GM23338 (cell line): ENCODE data around the gene GBF1. TPM values are rescaled to one million over a fixed set of nuclear protein-coding genes. Genes with fewer than 3 reads are reported as not detected.
A peak's percentile ranks its signal among the peaks of the same experiment; 100 is the strongest.

Experiments
- ATAC-seq: fragments of 200-7000 bp; cut with Tn5 transposase; 3 replicates; pipeline ENCODE4 v1.9.1; 2020
- DNase-seq: peaks from one replicate; pipeline ENCODE4 v3.0.0-alpha.2; 2015; ENCODE audit warnings: low spot score
- H2AFZ ChIP-seq: fragments of 200-600 bp; sonication (generic); 2 replicates; pipeline ENCODE4 v1.8.0; 2016; ENCODE audit warnings: antibody characterized with exemption, mild to moderate bottlenecking, moderate library complexity
- H3F3A ChIP-seq: fragments of 200-600 bp; sonication (generic); replicated peaks from 2 replicates; pipeline ENCODE4 v1.8.0; 2017; ENCODE audit warnings: antibody characterized with exemption, mixed run types, low read depth
- H3K27ac ChIP-seq: fragments of 200-600 bp; sonication (generic); 2 replicates; pipeline ENCODE4 v1.6.1; 2016; ENCODE audit warnings: low read depth
- H3K27me3 ChIP-seq: fragments of 200-600 bp; sonication (generic); 2 replicates; pipeline ENCODE4 v1.8.0; 2016; ENCODE audit warnings: mild to moderate bottlenecking, mixed run types, moderate library complexity; ENCODE audit not compliant: insufficient read depth
- H3K36me3 ChIP-seq: fragments of 200-600 bp; sonication (generic); 2 replicates; pipeline ENCODE4 v1.8.0; 2016; ENCODE audit warnings: mild to moderate bottlenecking; ENCODE audit not compliant: insufficient read depth
- H3K4me1 ChIP-seq: fragments of 200-600 bp; sonication (generic); 2 replicates; pipeline ENCODE4 v1.8.0; 2016; ENCODE audit warnings: mild to moderate bottlenecking, moderate library complexity; ENCODE audit not compliant: insufficient read depth
- H3K4me2 ChIP-seq: fragments of 200-600 bp; sonication (generic); 2 replicates; pipeline ENCODE4 v1.7.1; 2017; ENCODE audit warnings: mixed run types
- H3K4me3 ChIP-seq: fragments of 200-600 bp; sonication (generic); 2 replicates; pipeline ENCODE4 v1.6.1; 2016; ENCODE audit warnings: mixed run types
- H3K79me2 ChIP-seq: fragments of 200-600 bp; sonication (generic); replicated peaks from 2 replicates; pipeline ENCODE4 v1.8.0; 2017; ENCODE audit warnings: mild to moderate bottlenecking; ENCODE audit not compliant: insufficient read depth
- H3K9me2 ChIP-seq: fragments of 200-600 bp; sonication (generic); 2 replicates; pipeline ENCODE4 v1.8.0; 2017; ENCODE audit not compliant: insufficient read depth
- H4K20me1 ChIP-seq: fragments of 200-600 bp; sonication (generic); replicated peaks from 2 replicates; pipeline ENCODE4 v1.8.0; 2017; ENCODE audit warnings: mild to moderate bottlenecking; ENCODE audit not compliant: insufficient read depth
- H3K27ac Mint-ChIP-seq: 2 replicates; pipeline ENCODE4 v1.8.0; 2020; ENCODE audit warnings: inconsistent platforms, mild to moderate bottlenecking, moderate library complexity, mixed read lengths
- H3K27me3 Mint-ChIP-seq: 3 replicates; pipeline ENCODE4 v1.8.0; 2022; ENCODE audit warnings: low read depth, mild to moderate bottlenecking, moderate library complexity, mixed read lengths, inconsistent platforms; ENCODE audit not compliant: insufficient read depth, poor library complexity
- H3K36me3 Mint-ChIP-seq: 3 replicates; pipeline ENCODE4 v1.8.0; 2021; ENCODE audit warnings: low read depth, mild to moderate bottlenecking, inconsistent platforms, moderate library complexity, mixed read lengths
- H3K4me1 Mint-ChIP-seq: 3 replicates; pipeline ENCODE4 v1.8.0; 2020; ENCODE audit warnings: mild to moderate bottlenecking, inconsistent platforms, mixed read lengths
- H3K4me3 Mint-ChIP-seq: 3 replicates; pipeline ENCODE4 v1.8.0; 2021; ENCODE audit warnings: moderate library complexity, mild to moderate bottlenecking, inconsistent platforms, mixed read lengths
- H3K9me3 Mint-ChIP-seq: 3 replicates; pipeline ENCODE4 v1.8.0; 2020; ENCODE audit warnings: moderate library complexity, mild to moderate bottlenecking, inconsistent platforms, mixed read lengths
- EZH2 ChIP-seq: fragments of 200-600 bp; sonication (generic); IDR thresholded peaks from one replicate; pipeline ENCODE4 v1.8.0; 2017; ENCODE audit warnings: antibody characterized with exemption, mild to moderate bottlenecking, low read depth; ENCODE audit not compliant: unreplicated experiment
- polyA plus RNA-seq: library from polyadenylated mRNA; unstranded; fragments of >200 nt; fragmentation: Nextera tagmentation; extraction: Ambion mirVana; gene quantifications from 2 replicates; pipeline ENCODE4 v1.2.1, GENCODE V29; 2016
- total RNA-seq: library from RNA; depleted of rRNA; stranded (reverse); fragments of >200 nt; shearing (Covaris generic); gene quantifications from 2 replicates; pipeline ENCODE4 v1.2.3, GENCODE V29; 2014
- TF ChIP-seq, protein P1 (sequence below): fragments of 250-450 bp; sonication (Bioruptor Pico); IDR thresholded peaks from 2 replicates; pipeline ENCODE4 v1.5.0; 2020; ENCODE audit warnings: mild to moderate bottlenecking, moderate library complexity
- TF ChIP-seq, protein P2 (sequence below): IDR thresholded peaks from 2 replicates; pipeline ENCODE4 v1.6.1; 2016; ENCODE audit warnings: antibody characterized with exemption
- TF ChIP-seq, protein P3 (sequence below), 2 experiments: fragments of 200-600 bp in 1 of 2; sonication (generic) in 1 of 2; conservative IDR thresholded peaks; 2 replicates each; pipeline versions ENCODE4 v1.5.1 to v1.6.1; 2016 to 2017; ENCODE audit warnings: antibody characterized with exemption in 2 of 2, low read depth in 2 of 2, mild to moderate bottlenecking in 2 of 2, moderate library complexity in 1 of 2

The GBF1 gene
- total and polyA plus RNA-seq, 2 experiments from 2014 or later, result 6.5 to 27.2 TPM

DNA sequence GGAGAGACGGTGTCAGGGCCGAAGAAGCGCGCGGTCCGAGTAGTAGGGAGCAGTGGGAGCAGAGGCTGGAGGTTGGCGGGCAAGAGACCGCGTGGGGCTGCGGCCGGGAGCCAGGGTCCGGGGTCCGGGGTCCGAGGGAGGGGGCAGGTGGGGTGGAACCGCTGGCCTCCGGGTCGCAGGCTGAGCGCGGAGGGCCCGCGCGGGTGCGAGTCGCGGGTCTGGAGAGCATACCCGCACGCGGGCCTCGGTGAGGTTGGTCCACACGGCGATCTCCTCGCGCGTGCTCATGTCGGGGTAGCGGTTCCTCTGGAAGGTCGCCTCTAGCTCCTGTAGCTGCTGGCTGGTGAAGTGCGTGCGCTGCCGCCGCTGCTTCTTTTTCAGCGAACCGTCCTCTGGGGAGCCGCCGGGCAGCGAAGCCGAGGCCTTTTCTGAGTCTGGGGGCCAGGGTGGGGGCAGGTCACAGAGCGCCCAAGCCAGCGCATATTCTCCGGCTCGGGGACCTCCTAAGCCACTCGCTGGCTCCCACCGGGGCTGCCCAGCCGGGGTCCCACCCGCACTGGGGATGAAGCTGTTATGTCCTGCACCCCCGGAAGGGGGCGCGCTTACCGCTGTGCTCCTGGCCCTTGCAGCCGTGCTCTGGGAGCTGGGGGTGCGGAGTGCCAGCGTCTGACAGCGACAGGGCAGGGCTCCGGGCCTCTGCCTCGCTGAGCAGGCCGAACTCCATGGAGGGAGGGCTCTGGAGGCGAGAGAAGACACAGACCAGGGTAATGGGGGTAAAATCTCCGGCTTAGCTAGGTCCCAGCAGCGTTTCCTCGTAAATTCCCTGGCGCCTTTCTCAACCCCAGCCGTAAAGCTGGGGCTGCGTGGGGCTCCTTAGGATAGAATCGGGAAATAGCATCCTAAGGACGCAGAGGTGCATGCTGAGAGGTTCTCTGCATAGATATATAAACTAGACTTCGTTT lies 13.7 kb upstream of the GBF1 start:
- peak overlapping the region; percentile 90 for H3K4me2 ChIP-seq
- no peaks in the 10 kb centered on the region for H3K9me2 ChIP-seq
- Mint-ChIP-seq H3K4me1 (peaks cover 8% of the 10 kb centered on the region; the same call in 2 of the 3 replicates), H3K9me3 (peaks cover 2% of the 10 kb centered on the region; the same call in 1 of the 3 replicates), H3K4me3 (peak overlapping the region; percentile 70), H3K36me3 (no peaks in the 10 kb centered on the region), H3K27me3 (peaks cover 91% of the 10 kb centered on the region), H3K27ac (no peak overlapping the region)
- no peaks in the 10 kb centered on the region for H3K79me2 ChIP-seq
- 0 out of 2 replicates have a peak, but pooled peaks cover 7% of the 10 kb centered on the region for H4K20me1 ChIP-seq
- H3K4me3 ChIP-seq, result peak overlapping the region; percentile 72
- peaks cover 98% of the 10 kb centered on the region for H3K27me3 ChIP-seq
- peaks cover 1% of the 10 kb centered on the region for H3F3A ChIP-seq
- DNase-seq (peak; percentile 85), ATAC-seq (peak; percentile 67)
- peak overlapping the region; percentile 95 for H2AFZ ChIP-seq
- H3K4me1 ChIP-seq, result peaks cover 4% of the 10 kb centered on the region; the same call in 1 of the 2 replicates
- H3K36me3 ChIP-seq, result no peaks in the 10 kb centered on the region
- H3K27ac ChIP-seq, result no peak overlapping the region
- TF ChIP-seq, protein P1, sequence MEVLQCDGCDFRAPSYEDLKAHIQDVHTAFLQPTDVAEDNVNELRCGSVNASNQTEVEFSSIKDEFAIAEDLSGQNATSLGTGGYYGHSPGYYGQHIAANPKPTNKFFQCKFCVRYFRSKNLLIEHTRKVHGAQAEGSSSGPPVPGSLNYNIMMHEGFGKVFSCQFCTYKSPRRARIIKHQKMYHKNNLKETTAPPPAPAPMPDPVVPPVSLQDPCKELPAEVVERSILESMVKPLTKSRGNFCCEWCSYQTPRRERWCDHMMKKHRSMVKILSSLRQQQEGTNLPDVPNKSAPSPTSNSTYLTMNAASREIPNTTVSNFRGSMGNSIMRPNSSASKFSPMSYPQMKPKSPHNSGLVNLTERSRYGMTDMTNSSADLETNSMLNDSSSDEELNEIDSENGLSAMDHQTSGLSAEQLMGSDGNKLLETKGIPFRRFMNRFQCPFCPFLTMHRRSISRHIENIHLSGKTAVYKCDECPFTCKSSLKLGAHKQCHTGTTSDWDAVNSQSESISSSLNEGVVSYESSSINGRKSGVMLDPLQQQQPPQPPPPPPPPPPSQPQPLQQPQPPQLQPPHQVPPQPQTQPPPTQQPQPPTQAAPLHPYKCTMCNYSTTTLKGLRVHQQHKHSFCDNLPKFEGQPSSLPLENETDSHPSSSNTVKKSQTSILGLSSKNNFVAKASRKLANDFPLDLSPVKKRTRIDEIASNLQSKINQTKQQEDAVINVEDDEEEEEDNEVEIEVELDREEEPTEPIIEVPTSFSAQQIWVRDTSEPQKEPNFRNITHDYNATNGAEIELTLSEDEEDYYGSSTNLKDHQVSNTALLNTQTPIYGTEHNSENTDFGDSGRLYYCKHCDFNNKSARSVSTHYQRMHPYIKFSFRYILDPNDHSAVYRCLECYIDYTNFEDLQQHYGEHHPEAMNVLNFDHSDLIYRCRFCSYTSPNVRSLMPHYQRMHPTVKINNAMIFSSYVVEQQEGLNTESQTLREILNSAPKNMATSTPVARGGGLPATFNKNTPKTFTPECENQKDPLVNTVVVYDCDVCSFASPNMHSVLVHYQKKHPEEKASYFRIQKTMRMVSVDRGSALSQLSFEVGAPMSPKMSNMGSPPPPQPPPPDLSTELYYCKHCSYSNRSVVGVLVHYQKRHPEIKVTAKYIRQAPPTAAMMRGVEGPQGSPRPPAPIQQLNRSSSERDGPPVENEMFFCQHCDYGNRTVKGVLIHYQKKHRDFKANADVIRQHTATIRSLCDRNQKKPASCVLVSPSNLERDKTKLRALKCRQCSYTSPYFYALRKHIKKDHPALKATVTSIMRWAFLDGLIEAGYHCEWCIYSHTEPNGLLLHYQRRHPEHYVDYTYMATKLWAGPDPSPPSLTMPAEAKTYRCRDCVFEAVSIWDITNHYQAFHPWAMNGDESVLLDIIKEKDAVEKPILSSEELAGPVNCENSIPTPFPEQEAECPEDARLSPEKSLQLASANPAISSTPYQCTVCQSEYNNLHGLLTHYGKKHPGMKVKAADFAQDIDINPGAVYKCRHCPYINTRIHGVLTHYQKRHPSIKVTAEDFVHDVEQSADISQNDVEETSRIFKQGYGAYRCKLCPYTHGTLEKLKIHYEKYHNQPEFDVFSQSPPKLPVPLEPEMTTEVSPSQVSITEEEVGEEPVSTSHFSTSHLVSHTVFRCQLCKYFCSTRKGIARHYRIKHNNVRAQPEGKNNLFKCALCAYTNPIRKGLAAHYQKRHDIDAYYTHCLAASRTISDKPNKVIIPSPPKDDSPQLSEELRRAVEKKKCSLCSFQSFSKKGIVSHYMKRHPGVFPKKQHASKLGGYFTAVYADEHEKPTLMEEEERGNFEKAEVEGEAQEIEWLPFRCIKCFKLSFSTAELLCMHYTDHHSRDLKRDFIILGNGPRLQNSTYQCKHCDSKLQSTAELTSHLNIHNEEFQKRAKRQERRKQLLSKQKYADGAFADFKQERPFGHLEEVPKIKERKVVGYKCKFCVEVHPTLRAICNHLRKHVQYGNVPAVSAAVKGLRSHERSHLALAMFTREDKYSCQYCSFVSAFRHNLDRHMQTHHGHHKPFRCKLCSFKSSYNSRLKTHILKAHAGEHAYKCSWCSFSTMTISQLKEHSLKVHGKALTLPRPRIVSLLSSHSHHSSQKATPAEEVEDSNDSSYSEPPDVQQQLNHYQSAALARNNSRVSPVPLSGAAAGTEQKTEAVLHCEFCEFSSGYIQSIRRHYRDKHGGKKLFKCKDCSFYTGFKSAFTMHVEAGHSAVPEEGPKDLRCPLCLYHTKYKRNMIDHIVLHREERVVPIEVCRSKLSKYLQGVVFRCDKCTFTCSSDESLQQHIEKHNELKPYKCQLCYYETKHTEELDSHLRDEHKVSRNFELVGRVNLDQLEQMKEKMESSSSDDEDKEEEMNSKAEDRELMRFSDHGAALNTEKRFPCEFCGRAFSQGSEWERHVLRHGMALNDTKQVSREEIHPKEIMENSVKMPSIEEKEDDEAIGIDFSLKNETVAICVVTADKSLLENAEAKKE, result no peak
- TF ChIP-seq EZH2, result peak; percentile 30
- TF ChIP-seq, protein P2, sequence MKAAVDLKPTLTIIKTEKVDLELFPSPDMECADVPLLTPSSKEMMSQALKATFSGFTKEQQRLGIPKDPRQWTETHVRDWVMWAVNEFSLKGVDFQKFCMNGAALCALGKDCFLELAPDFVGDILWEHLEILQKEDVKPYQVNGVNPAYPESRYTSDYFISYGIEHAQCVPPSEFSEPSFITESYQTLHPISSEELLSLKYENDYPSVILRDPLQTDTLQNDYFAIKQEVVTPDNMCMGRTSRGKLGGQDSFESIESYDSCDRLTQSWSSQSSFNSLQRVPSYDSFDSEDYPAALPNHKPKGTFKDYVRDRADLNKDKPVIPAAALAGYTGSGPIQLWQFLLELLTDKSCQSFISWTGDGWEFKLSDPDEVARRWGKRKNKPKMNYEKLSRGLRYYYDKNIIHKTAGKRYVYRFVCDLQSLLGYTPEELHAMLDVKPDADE, result no peak
- TF ChIP-seq, protein P3, sequence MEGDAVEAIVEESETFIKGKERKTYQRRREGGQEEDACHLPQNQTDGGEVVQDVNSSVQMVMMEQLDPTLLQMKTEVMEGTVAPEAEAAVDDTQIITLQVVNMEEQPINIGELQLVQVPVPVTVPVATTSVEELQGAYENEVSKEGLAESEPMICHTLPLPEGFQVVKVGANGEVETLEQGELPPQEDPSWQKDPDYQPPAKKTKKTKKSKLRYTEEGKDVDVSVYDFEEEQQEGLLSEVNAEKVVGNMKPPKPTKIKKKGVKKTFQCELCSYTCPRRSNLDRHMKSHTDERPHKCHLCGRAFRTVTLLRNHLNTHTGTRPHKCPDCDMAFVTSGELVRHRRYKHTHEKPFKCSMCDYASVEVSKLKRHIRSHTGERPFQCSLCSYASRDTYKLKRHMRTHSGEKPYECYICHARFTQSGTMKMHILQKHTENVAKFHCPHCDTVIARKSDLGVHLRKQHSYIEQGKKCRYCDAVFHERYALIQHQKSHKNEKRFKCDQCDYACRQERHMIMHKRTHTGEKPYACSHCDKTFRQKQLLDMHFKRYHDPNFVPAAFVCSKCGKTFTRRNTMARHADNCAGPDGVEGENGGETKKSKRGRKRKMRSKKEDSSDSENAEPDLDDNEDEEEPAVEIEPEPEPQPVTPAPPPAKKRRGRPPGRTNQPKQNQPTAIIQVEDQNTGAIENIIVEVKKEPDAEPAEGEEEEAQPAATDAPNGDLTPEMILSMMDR (conservative IDR thresholded peaks at IDR 0.05; ENCODE audit: low read depth in 2 of 2), result peak; percentile 80 to 95
